ENCODE measurements around the gene FALEC.

The FALEC gene

DNA sequence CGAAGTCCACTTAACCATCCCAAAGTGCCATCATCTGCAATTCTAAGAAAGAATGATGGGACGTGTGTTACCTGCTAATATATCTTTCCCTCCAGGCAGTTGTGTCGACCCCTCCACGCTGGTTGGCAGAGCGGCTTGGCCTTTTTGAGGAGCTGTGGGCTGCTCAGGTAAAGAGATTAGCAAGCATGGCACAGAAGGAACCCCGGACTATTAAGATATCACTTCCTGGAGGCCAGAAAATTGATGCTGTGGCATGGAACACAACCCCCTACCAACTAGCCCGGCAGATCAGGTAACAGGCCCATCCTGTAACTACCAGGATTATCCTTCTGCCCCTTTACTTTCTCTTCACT lies 27.8 kb upstream of the FALEC start:
- TF ChIP-seq, protein P1, sequence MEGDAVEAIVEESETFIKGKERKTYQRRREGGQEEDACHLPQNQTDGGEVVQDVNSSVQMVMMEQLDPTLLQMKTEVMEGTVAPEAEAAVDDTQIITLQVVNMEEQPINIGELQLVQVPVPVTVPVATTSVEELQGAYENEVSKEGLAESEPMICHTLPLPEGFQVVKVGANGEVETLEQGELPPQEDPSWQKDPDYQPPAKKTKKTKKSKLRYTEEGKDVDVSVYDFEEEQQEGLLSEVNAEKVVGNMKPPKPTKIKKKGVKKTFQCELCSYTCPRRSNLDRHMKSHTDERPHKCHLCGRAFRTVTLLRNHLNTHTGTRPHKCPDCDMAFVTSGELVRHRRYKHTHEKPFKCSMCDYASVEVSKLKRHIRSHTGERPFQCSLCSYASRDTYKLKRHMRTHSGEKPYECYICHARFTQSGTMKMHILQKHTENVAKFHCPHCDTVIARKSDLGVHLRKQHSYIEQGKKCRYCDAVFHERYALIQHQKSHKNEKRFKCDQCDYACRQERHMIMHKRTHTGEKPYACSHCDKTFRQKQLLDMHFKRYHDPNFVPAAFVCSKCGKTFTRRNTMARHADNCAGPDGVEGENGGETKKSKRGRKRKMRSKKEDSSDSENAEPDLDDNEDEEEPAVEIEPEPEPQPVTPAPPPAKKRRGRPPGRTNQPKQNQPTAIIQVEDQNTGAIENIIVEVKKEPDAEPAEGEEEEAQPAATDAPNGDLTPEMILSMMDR (IDR thresholded peaks at IDR 0.05; ENCODE audit: extremely low read depth, missing control alignments): no peak
- DNase-seq (ENCODE audit: low spot score): no peak

DNA sequence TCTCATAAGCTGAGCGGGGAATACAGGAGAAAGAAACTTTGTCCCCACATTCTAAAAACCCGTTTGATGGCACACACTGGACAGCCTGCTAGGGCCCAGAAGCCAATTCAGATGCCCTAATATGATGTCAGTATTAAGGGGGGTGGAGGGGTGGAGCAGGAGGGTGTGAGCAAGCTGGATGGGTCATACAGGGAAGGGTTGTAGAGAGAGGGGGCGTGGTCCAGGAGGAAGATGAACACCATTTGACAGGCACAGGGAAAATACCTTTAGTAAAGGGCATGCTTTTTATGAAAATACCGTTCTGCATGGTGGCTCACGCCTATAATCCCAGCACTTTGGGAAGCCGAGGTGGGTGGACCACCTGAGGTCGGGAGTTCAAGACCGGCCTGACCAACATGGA lies 22.4 kb upstream of the FALEC start:
- TF ChIP-seq, protein P1 (IDR thresholded peaks at IDR 0.05; ENCODE audit: extremely low read depth, missing control alignments): no peak
- DNase-seq (ENCODE audit: low spot score): no peak

DNA sequence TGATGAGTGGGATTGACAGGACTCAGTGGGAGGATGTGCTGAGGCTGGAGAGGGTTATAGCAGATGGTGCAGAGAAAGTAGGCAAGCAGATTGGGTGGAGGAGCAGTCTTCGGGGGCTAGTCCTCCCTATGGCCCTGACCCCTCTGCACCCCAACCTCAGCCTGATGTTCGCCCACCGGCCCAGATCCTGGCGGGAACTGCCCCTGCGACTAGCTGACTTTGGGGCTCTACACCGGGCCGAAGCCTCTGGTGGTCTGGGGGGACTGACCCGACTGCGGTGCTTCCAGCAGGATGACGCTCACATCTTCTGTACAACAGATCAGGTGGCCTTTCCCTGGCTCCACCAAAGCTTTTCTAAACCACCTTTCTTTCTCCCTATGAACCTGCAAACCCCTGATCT lies 17.2 kb upstream of the FALEC start:
- TF ChIP-seq, protein P1 (IDR thresholded peaks at IDR 0.05; ENCODE audit: extremely low read depth, missing control alignments): no peak
- no peak for DNase-seq (ENCODE audit: low spot score)

DNA sequence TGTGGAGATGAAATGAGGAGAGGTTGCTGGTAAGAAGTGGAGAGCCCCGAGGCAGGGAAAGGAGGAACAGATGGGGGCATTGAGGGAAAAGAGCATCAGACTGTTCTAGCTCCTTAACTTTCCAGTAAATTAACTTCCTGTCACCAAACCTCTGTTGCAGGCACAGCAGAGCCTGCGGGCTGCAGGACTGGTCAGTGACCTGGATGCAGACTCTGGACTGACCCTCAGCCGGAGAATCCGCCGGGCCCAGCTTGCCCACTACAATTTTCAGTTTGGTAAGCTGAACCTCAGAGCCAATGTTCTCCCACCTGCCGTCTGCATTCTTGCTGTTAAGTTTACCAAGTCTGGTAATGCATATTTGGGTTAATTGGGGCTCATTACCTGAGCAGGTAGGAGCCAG lies 10.1 kb upstream of the FALEC start:
- no peak for DNase-seq (ENCODE audit: low spot score)
- TF ChIP-seq, protein P1 (IDR thresholded peaks at IDR 0.05; ENCODE audit: extremely low read depth, missing control alignments): no peak

DNA sequence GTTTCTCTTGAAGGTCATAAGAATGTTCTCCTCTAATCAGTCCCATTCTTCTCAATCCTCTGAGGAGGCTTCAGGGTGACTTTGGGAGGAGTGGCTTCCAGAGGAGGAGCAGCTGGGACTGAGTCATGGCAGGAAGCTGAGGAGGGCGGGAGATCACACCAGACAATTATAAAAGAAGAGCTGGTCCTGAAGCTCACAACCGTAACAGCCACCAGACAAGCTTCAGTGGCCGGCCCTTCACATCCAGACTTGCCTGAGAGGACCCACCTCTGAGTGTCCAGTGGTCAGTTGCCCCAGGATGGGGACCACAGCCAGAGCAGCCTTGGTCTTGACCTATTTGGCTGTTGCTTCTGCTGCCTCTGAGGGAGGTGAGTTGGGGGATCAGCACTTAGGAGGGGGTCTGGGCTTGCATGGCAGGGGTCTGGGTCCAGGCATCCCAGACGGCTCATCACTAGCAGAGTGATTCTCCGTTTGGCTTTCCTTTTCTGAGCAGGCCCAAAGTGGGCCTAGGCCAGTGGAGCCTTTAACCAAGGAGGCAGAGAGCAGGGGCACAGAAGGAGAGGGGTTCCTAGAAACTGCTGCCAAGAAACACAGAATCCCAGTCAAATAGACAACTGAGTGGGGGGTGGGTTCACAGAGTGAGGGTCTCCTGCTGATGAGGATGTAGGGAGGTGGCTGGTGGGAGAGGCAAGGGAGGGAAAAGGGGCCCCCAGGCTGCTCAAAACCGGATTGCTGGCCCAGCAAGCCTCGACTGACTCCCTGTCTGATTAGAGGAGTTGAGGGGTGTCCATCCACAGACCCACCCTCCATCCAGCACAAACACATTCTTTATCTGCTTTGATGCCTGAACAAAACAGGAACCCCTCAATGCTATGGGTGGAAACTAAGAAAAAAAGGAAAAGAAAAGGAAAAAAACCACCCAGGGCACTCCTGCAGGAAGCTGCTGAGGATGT lies 7.4 kb upstream of the FALEC start, which contains the start of gene ECM1:
ECM1 (plus strand) TSS at position 198 of the 953 bp plus-strand sequence; CDS start at position 299, 101 bp downstream.
- TF ChIP-seq, protein P1 (IDR thresholded peaks at IDR 0.05; ENCODE audit: extremely low read depth, missing control alignments): no peak
- DNase-seq (ENCODE audit: low spot score): no peak

DNA sequence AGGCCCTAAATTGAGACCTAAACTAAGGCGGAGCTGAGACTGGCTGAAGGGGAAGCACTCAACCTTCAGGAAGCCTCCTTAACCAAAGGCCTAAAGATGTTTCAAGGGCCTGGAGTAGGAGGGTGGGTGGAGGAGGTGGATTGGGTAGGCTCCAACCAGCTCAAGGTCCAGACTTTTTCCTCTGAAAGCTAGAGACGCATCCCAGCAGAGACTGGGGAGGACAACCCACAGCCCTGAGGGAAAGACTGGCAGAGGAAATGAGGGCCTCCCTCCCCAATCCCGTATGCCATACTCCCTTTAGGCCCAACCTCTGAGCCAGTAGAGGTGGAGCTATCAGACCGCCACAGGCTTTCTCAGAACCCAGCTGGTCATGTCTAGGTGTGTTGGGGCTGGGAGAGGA lies 6.6 kb upstream of the FALEC start:
- no peak for DNase-seq (ENCODE audit: low spot score)
- TF ChIP-seq, protein P1 (IDR thresholded peaks at IDR 0.05; ENCODE audit: extremely low read depth, missing control alignments): no peak

DNA sequence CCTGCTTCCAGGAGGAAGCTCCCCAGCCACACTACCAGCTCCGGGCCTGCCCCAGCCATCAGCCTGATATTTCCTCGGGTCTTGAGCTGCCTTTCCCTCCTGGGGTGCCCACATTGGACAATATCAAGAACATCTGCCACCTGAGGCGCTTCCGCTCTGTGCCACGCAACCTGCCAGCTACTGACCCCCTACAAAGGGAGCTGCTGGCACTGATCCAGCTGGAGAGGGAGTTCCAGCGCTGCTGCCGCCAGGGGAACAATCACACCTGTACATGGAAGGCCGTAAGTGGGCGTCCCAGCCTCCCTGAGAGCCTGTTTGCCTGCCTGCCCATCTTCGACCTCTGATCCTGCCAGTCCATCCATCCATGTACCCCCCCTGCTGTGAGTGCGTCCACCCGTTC lies 4.0 kb upstream of the FALEC start:
- DNase-seq (ENCODE audit: low spot score): no peak
- TF ChIP-seq, protein P1 (IDR thresholded peaks at IDR 0.05; ENCODE audit: extremely low read depth, missing control alignments): no peak
